HG02798 (cell line): ENCODE results near the gene LINGO1.

Experiments
- ATAC-seq: cut with Tn5 transposase; IDR thresholded peaks from one replicate; pipeline ENCODE4 v1.9.1; 2021; ENCODE audit warnings: mild to moderate bottlenecking; ENCODE audit not compliant: unreplicated experiment, poor library complexity

Gene LINGO1

GRCh38 chr15:77619883-77620282 is 12.8 kb downstream of the LINGO1 start:
- no peak for ATAC-seq

- no peak for ATAC-seq
Measured at GRCh38 chr15:77617476-77618230, 15.1 kb downstream of the LINGO1 start.

GRCh38 chr15:77616072-77616471 is 16.6 kb downstream of the LINGO1 start:
- no peak for ATAC-seq

GRCh38 chr15:77615472-77615871 is 17.2 kb downstream of the LINGO1 start:
- ATAC-seq = no peak

GRCh38 chr15:77614251-77614806 is 18.4 kb downstream of the LINGO1 start:
- ATAC-seq = no peak

- ATAC-seq = no peak
Measured at GRCh38 chr15:77613814-77614213, 18.9 kb downstream of the LINGO1 start.

- no peak for ATAC-seq
Measured at GRCh38 chr15:77612958-77613601, 19.6 kb downstream of the LINGO1 start.

GRCh38 chr15:77611767-77612166 is 20.9 kb downstream of the LINGO1 start:
- no peak for ATAC-seq

- no peak for ATAC-seq
Measured at GRCh38 chr15:77610731-77611130, 22.0 kb downstream of the LINGO1 start.

GRCh38 chr15:77609558-77609957 is 23.2 kb downstream of the LINGO1 start:
- no peak for ATAC-seq

- ATAC-seq = no peak
Measured at GRCh38 chr15:77608774-77609173, 23.9 kb downstream of the LINGO1 start.

GRCh38 chr15:77607894-77608261 is 24.8 kb downstream of the LINGO1 start:
- no peak for ATAC-seq

- no peak for ATAC-seq
Measured at GRCh38 chr15:77607111-77607893, 25.4 kb downstream of the LINGO1 start.

- no peak for ATAC-seq
Measured at GRCh38 chr15:77606142-77607034, 26.3 kb downstream of the LINGO1 start.

GRCh38 chr15:77605547-77605946 is 27.2 kb downstream of the LINGO1 start:
- ATAC-seq = no peak

- ATAC-seq = no peak
Measured at GRCh38 chr15:77604973-77605372, 27.7 kb downstream of the LINGO1 start.

- ATAC-seq = no peak
Measured at GRCh38 chr15:77603611-77604336, 28.9 kb downstream of the LINGO1 start.

- ATAC-seq = no peak
Measured at GRCh38 chr15:77602800-77603199, 29.9 kb downstream of the LINGO1 start.

- no peak for ATAC-seq
Measured at GRCh38 chr15:77599899-77600298, 32.8 kb downstream of the LINGO1 start.
